ENCODE results near the gene DAPK1. TPM values are rescaled to one million over a fixed set of nuclear protein-coding genes. Genes with fewer than 3 reads are reported as not detected.

Gene DAPK1
- total and polyA plus RNA-seq, 10 of the 15 experiments (the other 5 are each of a cell fraction or from before 2014, with no cell fraction given) = 8.2 to 94.7 (median 51.6) TPM

GRCh38 chr9:87455407-87455806 is 42.3 kb upstream of the DAPK1 start:
- CTCF ChIA-PET = interaction anchor here (1.1 kb wide), 1 partner anchor 9 kb away, joined by 3 read pairs; no protein-coding TSS in a partner anchor
- H3K36me3 ChIP-seq (ENCODE audit: control insufficient read depth in 2 of 2, insufficient read depth in 2 of 2, low read length in 1 of 2) = no peaks in the 10 kb centered on the region
- WGBS (ENCODE audit: insufficient coverage, insufficient replicate concordance, low lambda C conversion rate, missing lambda C conversion rate) = 0% methylated on average over 1 of the region's 1 CpG
- H2AFZ ChIP-seq (ENCODE audit: control insufficient read depth, low read depth, low read length) = no peak overlapping the region
- ATAC-seq (no peak), FAIRE-seq (no peak), DNase-seq (ENCODE audit: low read depth, low spot score) (no peak)
- no peaks in the 10 kb centered on the region for H4K20me1 ChIP-seq (ENCODE audit: control insufficient read depth, insufficient read depth)
- no peak overlapping the region for H3K4me3 ChIP-seq
- peak; percentile 40; the same call in 1 of the 2 replicates for TF ChIP-seq CEBPZ (IDR thresholded peaks at IDR 0.05; ENCODE audit: low read depth, low read length)
- no peak for TF ChIP-seq RBBP5 (conservative IDR thresholded peaks at IDR 0.05)
- no peak for TF ChIP-seq RCOR1 (conservative IDR thresholded peaks at IDR 0.05; ENCODE audit: low read depth, low read length)
- H3K79me2 ChIP-seq (ENCODE audit: control insufficient read depth, insufficient read depth, low read length) = no peaks in the 10 kb centered on the region
- H3K9ac ChIP-seq (ENCODE audit: control insufficient read depth, insufficient read depth, low read length) = no peak overlapping the region
- RAD21 ChIA-PET (ENCODE audit: unreplicated experiment) = interaction anchor here (0.6 kb wide), 1 partner anchor 10 kb away, joined by 4 read pairs; no protein-coding TSS in a partner anchor
- no peak overlapping the region for H3K27ac ChIP-seq (ENCODE audit: control insufficient read depth, insufficient read depth)
- intact Hi-C loops (cut with micrococcal nuclease; ENCODE audit: unreplicated experiment) (no loop called here), in situ Hi-C loops (cut with MboI) (no loop called here)
- POLR2A ChIA-PET = interaction anchor here (0.6 kb wide), 1 partner anchor 84 kb away, joined by 4 read pairs; no protein-coding TSS in a partner anchor
- no peak overlapping the region for H3K4me2 ChIP-seq (ENCODE audit: control insufficient read depth, insufficient read depth)
- SMC1A ChIA-PET (ENCODE audit: uncharacterized antibody, unreplicated experiment) = interaction anchor here (1.7 kb wide), 1 partner anchor 9 kb away, joined by 3 read pairs; no protein-coding TSS in a partner anchor
- H3K9me3 ChIP-seq (replicated peaks; ENCODE audit: control insufficient read depth, insufficient read depth, low read length) = peaks cover 8% of the 10 kb centered on the region; the same call in 2 of the 3 replicates
- H3K27me3 ChIP-seq (replicated peaks in 1 of 2; ENCODE audit: control insufficient read depth in 2 of 2, insufficient read depth in 2 of 2, low read length in 1 of 2) = no peaks in the 10 kb centered on the region
- no TSS peak for BruUV-seq (replicated peaks)
- no peaks in the 10 kb centered on the region; the same call in 1 of the 2 replicates for H3K4me1 ChIP-seq (ENCODE audit: control insufficient read depth, insufficient read depth, low read length)
